Measurements from ENCODE around the gene BFSP1.

The BFSP1 gene

DNA sequence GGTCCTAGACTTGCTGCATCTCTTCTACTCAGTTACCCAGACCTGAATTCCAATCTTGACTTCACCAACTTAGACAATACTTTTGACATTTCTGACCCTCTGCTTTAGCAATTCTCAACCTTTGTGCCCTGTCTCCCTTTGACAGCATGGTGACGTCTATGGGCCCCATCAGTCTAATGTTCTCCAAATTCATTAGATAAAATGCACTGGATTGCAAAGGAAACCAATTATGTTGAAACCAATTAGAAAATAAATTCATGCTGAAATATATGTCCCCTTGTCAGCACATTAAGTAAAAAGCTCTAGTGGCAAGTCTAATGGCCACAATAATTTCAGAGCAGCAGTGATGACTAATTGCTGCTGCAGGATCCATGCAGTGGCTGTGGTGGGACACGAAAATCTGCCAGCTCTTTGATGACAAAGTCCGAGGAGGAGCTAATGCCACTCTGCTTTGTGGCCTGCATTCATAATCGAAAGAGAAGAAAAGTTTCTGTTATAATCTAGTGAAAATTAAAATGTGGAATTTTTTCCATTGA lies 64.0 kb downstream of the BFSP1 start:
- no peak for DNase-seq (ENCODE audit: low read depth in 2 of 2, low spot score in 1 of 2)

DNA sequence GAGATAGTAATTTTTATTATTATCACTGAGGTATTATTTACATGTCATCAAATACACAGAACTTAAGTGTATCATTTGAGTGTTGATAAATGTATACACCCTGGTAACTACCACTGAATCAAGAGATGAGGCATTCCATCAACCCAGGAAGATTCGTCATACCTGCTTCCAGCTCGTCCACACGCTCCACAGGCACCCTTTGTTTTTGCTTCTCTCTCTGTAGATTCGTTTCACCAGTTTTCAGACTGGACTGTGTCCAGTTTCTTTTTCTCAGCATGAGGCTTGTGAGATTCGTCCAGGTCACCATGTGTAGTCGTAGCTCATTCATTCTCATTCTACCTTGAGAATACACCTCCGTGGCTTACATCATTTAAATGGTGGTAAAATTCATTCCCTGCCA lies 64.5 kb downstream of the BFSP1 start:
- DNase-seq (ENCODE audit: low read depth in 2 of 2, low spot score in 1 of 2): no peak

DNA sequence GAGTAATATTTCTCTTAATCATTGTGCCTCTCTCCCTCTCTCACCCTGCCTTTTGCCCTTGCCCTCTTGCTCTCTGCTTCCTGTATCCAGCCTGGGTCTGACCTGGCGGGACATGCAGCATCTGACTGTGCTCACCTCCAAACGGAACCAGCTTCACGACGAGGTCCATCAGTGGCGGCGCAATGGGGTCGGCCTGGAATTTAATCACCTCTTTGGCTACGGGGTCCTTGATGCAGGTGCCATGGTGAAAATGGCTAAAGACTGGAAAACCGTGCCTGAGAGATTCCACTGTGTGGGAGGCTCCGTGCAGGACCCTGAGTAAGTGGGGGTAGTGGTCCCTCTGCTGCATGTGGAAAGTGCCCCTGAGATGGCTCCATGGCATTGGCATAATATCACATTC lies 65.9 kb downstream of the BFSP1 start:
- no peak for DNase-seq (ENCODE audit: low read depth in 2 of 2, low spot score in 1 of 2)

DNA sequence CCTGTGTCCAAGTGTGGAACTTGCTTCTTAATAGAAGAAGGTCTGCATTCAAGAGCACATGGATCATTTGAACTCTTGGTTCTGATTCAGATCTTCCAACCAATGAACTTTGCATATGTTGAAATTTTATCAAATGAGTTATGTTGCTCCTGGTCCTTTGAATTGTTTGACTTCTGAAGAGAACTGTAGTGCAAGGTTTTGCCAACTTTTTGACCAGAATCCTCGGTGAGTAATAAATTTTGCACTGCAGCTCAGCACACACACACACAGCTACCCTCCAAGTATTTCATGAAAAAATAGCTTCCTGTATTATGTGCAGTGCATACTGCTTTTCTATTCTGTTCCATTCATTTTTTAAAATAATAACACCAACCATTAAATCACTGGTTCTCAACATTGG lies 67.5 kb downstream of the BFSP1 start:
- DNase-seq (ENCODE audit: low read depth in 2 of 2, low spot score in 1 of 2): no peak

- no peak for DNase-seq (ENCODE audit: low read depth in 2 of 2, low spot score in 1 of 2)
Measured at GRCh38 chr20:17461941-17462340, 69.2 kb downstream of the BFSP1 start.

- no peak for DNase-seq (ENCODE audit: low read depth in 2 of 2, low spot score in 1 of 2)
Measured at GRCh38 chr20:17460119-17460518, 71.1 kb downstream of the BFSP1 start.

- DNase-seq (ENCODE audit: low read depth in 2 of 2, low spot score in 1 of 2): no peak
Measured at GRCh38 chr20:17457588-17458190, 73.5 kb downstream of the BFSP1 start.

DNA sequence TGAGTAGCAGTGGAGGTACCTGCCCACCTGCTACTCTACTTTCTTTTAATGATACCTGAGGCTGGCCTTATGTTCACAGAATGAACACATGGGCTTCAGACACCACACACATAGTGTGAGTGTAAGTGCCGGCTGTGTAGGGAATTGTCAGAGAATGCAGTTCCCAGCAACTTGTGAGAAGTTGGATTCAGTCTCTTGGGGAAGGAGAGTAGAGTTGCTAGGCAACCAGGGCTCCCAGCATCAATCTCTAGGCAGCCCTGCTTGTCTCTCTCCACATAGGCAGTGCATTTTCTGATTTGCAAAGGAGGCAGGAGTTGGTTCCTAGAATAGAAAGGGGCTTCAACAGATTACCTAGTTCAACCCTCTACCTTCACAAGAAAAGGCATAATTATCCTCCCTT lies 74.1 kb downstream of the BFSP1 start:
- DNase-seq (ENCODE audit: low read depth in 2 of 2, low spot score in 1 of 2): no peak

GRCh38 chr20:17456279-17456678 lies 74.9 kb downstream of the BFSP1 start:
- DNase-seq (ENCODE audit: low read depth in 2 of 2, low spot score in 1 of 2): no peak

GRCh38 chr20:17453592-17453991 lies 77.6 kb downstream of the BFSP1 start:
- no peak for DNase-seq (ENCODE audit: low read depth in 2 of 2, low spot score in 1 of 2)

DNA sequence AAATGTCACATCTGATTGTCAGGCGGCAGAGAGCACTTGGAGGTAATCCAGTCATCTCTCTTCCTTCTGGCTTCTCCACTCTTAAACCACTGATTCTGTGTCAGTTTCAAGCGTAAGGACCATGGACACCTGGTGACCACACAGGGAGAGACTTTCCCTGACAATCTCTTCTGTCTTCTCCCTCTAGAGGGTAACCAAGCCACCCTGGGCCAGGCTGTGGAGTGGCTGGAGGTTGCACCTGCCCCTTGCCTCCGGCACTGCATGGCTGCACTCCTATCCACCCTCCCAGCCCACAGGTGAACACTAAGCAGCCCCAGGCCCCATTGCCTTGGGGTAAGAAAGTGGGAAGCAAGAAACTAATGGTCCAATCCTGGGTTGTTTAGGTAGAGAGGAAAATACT lies 78.7 kb downstream of the BFSP1 start:
- DNase-seq (ENCODE audit: low read depth in 2 of 2, low spot score in 1 of 2): no peak

DNA sequence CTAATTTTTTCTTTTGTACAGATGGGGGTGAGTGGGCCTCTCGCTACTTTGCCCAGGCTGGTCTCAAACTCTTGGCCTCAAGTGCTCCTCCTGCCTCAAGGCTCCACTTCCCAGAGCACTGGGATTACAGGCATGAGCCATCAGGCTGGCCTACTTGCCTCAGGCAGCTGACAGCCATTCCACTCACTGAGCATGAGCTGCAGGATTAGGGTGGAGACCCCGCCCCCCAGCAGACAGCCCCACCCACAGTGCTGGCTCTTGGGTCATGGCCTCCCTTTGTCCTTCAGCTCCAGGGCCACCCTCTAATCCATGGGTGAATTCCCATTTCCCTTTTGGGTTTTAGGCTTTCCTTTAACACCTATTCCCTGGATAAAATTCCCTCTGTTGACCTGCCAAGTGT lies 82.1 kb downstream of the BFSP1 start:
- DNase-seq (ENCODE audit: low read depth in 2 of 2, low spot score in 1 of 2): no peak

DNA sequence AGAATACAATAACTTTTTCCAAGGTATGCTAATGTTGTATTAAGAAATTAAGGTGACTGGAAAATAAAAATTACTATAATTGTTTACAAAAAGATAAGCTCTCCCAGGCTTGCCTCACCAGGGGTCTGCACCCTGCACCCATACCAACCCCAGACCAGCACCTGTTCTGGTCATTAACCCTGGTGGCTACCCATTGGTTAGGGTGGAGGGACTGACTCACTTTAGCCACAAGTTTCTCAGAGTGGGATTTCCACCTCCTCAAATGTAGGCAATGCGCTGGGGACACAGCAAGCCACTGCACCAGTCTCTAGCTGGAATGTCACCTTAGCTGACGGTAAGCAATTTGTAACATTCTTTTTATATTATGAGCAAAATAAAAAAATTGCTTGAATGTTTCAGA lies 83.1 kb downstream of the BFSP1 start:
- no peak for DNase-seq (ENCODE audit: low read depth in 2 of 2, low spot score in 1 of 2)

DNA sequence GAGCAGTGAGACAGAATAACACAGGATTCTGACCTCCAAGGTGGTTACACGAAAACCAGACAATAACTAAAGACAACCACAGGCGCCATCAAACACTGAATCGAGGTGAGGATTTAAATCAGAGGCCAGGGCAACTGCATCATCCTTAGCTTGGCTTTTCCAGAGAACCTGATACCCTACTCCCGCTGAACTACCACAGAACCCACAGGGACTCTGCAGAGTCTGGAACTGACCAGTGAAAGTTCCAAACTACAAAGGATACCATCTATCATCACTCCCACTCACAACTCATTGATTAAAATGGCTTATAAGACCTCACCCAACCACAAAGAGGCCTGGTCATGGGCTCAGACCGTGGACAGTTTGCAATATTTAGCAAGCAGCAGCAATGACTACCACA lies 85.0 kb downstream of the BFSP1 start:
- no peak for DNase-seq (ENCODE audit: low read depth in 2 of 2, low spot score in 1 of 2)

DNA sequence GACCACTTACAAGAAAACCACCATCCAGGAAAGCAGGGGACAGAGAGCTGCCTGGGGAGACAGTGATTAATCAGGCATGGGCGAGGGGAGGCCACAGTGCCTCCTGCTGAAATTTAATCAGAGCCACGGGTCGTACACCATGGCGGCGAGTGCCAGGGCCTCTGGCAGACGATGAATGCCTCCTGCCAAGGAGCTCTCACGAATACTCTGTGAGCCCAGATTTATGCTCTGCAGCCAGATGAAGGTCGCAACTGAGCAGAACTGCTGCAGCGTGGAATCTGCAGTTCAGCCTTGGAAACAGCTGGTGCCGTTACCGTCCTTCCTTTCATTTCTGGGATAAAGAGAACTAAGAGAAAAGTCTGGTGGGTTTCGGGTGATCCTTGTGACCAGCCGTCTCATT lies 85.6 kb downstream of the BFSP1 start:
- DNase-seq (ENCODE audit: low read depth in 2 of 2, low spot score in 1 of 2): no peak

DNA sequence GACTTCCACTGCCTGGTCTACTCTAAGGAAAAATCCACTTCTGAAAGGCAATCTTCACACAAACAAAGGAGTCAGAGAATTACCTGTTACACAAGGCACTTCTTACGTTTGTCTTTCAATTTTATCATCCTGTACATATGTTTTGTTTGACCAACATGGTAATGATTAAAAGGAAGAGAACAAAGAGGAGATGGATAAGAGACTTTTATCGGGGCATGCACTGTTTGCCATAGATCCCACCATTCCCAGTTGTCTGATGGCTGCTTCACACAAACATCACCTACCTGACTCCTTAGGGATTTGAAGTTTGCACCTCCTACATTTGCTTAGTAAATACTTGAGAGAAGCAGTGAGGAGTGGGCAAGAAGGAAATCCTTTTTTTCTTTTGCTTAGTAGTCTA lies 87.1 kb downstream of the BFSP1 start:
- DNase-seq (ENCODE audit: low read depth in 2 of 2, low spot score in 1 of 2): no peak
